ENCODE results near the gene BDH1. TPM values are rescaled to one million over a fixed set of nuclear protein-coding genes. Genes with fewer than 3 reads are reported as not detected.
A peak's percentile ranks its signal among the peaks of the same experiment; 100 is the strongest.
"Not testable (repeated sequence)": the region's sequence is repeated elsewhere in the genome, so short reads cannot be mapped to it uniquely, and the experiment has no call there.

Gene BDH1
- total and polyA plus RNA-seq, 2 of the 8 experiments (the other 6 are each of a cell fraction or from before 2014, with no cell fraction given), result 27.2 to 28.1 TPM

DNA sequence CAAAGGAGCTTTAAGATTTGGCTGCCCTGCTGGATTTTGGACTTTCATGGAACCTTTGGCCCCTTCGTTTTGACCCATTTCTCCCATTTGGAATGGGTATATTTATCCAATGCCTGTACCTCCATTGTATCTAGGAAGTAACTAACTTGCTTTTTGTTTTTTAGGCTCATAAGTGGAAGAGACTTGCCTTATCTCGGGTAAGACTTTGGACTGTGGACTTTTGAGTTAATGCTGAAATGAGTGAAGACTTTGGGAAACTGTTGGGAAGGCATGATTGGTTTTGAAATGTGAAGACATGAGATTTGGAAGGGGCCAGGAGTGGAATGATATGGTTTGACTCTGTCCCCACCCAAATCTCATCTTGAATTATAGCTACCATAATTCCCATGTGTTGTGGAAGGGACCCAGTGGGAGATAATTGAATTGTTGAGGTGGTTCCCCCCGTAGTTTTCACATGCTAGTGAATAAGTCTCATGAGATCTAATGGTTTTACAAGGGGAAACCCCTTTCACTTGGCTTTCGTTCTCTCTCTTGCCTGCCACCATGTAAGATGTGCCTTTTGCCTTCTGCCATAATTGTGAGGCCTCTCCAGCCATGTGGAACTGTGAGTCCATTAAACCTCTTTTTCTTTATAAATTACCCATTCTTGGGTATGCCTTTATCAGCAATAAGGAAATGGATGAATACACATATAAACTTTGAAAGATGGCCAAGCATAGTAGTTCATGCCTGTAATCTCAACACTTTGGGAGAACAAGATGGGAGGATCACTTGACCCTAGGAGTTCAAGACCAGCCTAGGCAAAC is 15.5 kb upstream of the BDH1 start:
- H2BK5ac ChIP-seq (ENCODE audit: low read depth, low read length); H4K20me1 ChIP-seq (replicated peaks in 1 of 2; ENCODE audit: control insufficient read depth in 1 of 2, insufficient read depth in 2 of 2, low read length in 2 of 2); POLR2A ChIA-PET (ENCODE audit: partially characterized antibody); H2AK5ac ChIP-seq (ENCODE audit: low read depth, low read length); H3K4ac ChIP-seq (replicated peaks; ENCODE audit: insufficient read length, low read depth, low read length); H2BK12ac ChIP-seq (ENCODE audit: low read depth, low read length); H3K27ac ChIP-seq (ENCODE audit: low read depth, low read length); H3K79me1 ChIP-seq (ENCODE audit: low read depth, low read length); H3K14ac ChIP-seq (ENCODE audit: insufficient read length); H4K5ac ChIP-seq (ENCODE audit: insufficient read length, low read depth, low read length); H4K91ac ChIP-seq (replicated peaks; ENCODE audit: insufficient read length, low read length); H3K18ac ChIP-seq (ENCODE audit: extremely low read depth, low read length); H3K23me2 ChIP-seq (ENCODE audit: low read depth, low read length); H3K79me2 ChIP-seq (ENCODE audit: control insufficient read depth in 1 of 2, insufficient read depth in 2 of 2, low read length in 2 of 2); H3K56ac ChIP-seq (replicated peaks; ENCODE audit: insufficient read length, low read depth, low read length); H3K9ac ChIP-seq (replicated peaks in 1 of 4; ENCODE audit: extremely low read depth in 1 of 4, low read depth in 3 of 4, low read length in 3 of 4); H3K27me3 ChIP-seq (replicated peaks in 1 of 4; ENCODE audit: control insufficient read depth in 3 of 4, extremely low read depth in 1 of 4, insufficient read depth in 3 of 4, low read length in 3 of 4); H3K4me2 ChIP-seq (ENCODE audit: insufficient read depth in 1 of 2, low read depth in 2 of 2, low read length in 2 of 2); H4K8ac ChIP-seq (ENCODE audit: extremely low read depth, insufficient read depth, low read length); DNase-seq (ENCODE audit: low read depth in 1 of 2, low spot score in 2 of 2); H3K36me3 ChIP-seq (ENCODE audit: control insufficient read depth in 2 of 4, insufficient read depth in 4 of 4, low read length in 3 of 4); H2AFZ ChIP-seq (ENCODE audit: low read length); FAIRE-seq; H3K23ac ChIP-seq (ENCODE audit: insufficient read length); H2BK120ac ChIP-seq (replicated peaks; ENCODE audit: low read depth, low read length); H3K4me3 ChIP-seq (ENCODE audit: extremely low read depth in 1 of 4, insufficient read depth in 2 of 4, low read depth in 3 of 4, low read length in 4 of 4); H2BK15ac ChIP-seq (ENCODE audit: low read length): not testable (repeated sequence)
- 92% methylated on average over 4 of the region's 4 CpGs; no CpG with 5 or more reads in 1 of the 2 experiments for WGBS, 2 experiments (ENCODE audit: extremely low coverage in 1 of 2, insufficient coverage in 1 of 2, insufficient read length in 1 of 2, insufficient replicate concordance in 2 of 2, low coverage in 1 of 2, low lambda C conversion rate in 2 of 2, missing lambda C conversion rate in 1 of 2)
- peak overlapping the region; percentile 43; the same call in 1 of the 2 replicates for H2BK20ac ChIP-seq (ENCODE audit: low read length)
- CTCF ChIA-PET (ENCODE audit: partially characterized antibody), result interaction anchor here (0.6 to 1.0 kb wide), 2 partner anchors 17 to 23 kb away, joined by 3 read pairs; no protein-coding TSS in a partner anchor
- H3K9me3 ChIP-seq (ENCODE audit: insufficient read depth in 2 of 2, low read depth in 1 of 2, low read length in 1 of 2), result peaks cover 15 to 17% of the 10 kb centered on the region in 2 experiments
- H3K4me1 ChIP-seq (replicated peaks in 1 of 4; ENCODE audit: control insufficient read depth in 3 of 4, insufficient read depth in 4 of 4, low read length in 3 of 4), result peaks cover 15 to 31% (median 27%) of the 10 kb centered on the region in 4 experiments
